ENCODE data around the gene EPHA6.

GRCh38 chr3:97439373-97439772 is 625.0 kb downstream of the EPHA6 start:
- TF ChIP-seq CTCF (IDR thresholded peaks at IDR 0.05; ENCODE audit: low read length) (no peak), EZH2 (IDR thresholded peaks at IDR 0.05; ENCODE audit: borderline replicate concordance, low read length) (no peak)

All from OCI-LY1 (cell line).